B cell (primary cell): ENCODE results near the gene GRM8. TPM values are rescaled to one million over a fixed set of nuclear protein-coding genes. Genes with fewer than 3 reads are reported as not detected.

Experiments
- ATAC-seq: fragments of 200-7000 bp; cut with Tn5 transposase; one replicate; pipeline ENCODE4 v1.10.0; 2021; ENCODE audit warnings: low read depth, mild to moderate bottlenecking, moderate number of reproducible peaks, moderate library complexity
- CTCF ChIA-PET: fragments of 350-600 bp; sonication (Branson Sonifier 250); formaldehyde crosslinking; loops from one replicate; lab custom pipeline; 2021; ENCODE audit warnings: antibody characterized with exemption, inconsistent platforms; lab: Charles Lee
- POLR2A ChIA-PET: fragments of 350-600 bp; sonication (Branson Sonifier 250); formaldehyde crosslinking; loops from one replicate; lab custom pipeline; 2021; ENCODE audit warnings: antibody characterized with exemption; lab: Charles Lee
- DNase-seq: peaks from one replicate; pipeline ENCODE4 v3.0.0; 2013
- H2AFZ ChIP-seq: 2 replicates; pipeline ENCODE4 v1.6.1; 2012; ENCODE audit warnings: mild to moderate bottlenecking, low read depth, low read length; ENCODE audit not compliant: insufficient read depth, poor library complexity, severe bottlenecking
- H3K27ac ChIP-seq, 2 donors: 1 replicate in 1 of 2; 2 replicates in 1 of 2; pipeline ENCODE4 v1.5.1; 2012 to 2013; ENCODE audit warnings: low read length in 2 of 2, mild to moderate bottlenecking in 2 of 2, moderate library complexity in 1 of 2
- H3K27me3 ChIP-seq, 4 experiments: fragments of 200-600 bp in 1 of 4; sonication (generic) in 1 of 4; replicated peaks in 1 of 4; 1 replicate in 2 of 4; 2 replicates in 2 of 4; pipeline versions ENCODE4 v1.6.1 to v1.7.0; 2013 to 2016; ENCODE audit warnings: low read length in 3 of 4, mild to moderate bottlenecking in 2 of 4, mixed read lengths in 1 of 4, moderate library complexity in 1 of 4; ENCODE audit not compliant: insufficient read depth in 4 of 4, control insufficient read depth in 3 of 4; ENCODE audit errors: control extremely low read depth in 1 of 4
- H3K36me3 ChIP-seq, 2 experiments: replicated peaks in 1 of 2; 1 replicate in 1 of 2; 2 replicates in 1 of 2; pipeline versions ENCODE4 v1.6.1 to v1.7.1; 2013; ENCODE audit warnings: low read length in 1 of 2; ENCODE audit not compliant: insufficient read depth in 2 of 2, control insufficient read depth in 1 of 2; ENCODE audit errors: control extremely low read depth in 1 of 2, extremely low read depth in 1 of 2
- H3K4me1 ChIP-seq, 2 donors: fragments of 200-600 bp in 1 of 2; sonication (generic) in 1 of 2; 1 replicate in 1 of 2; 2 replicates in 1 of 2; pipeline versions ENCODE4 v1.5.1 to v1.6.1; 2013 to 2017; ENCODE audit warnings: low read length in 2 of 2; ENCODE audit not compliant: control insufficient read depth in 2 of 2, insufficient read depth in 2 of 2
- H3K4me2 ChIP-seq: replicated peaks from 2 replicates; pipeline ENCODE3; 2012; ENCODE audit warnings: mild to moderate bottlenecking, low read depth, low read length; ENCODE audit not compliant: poor library complexity, severe bottlenecking
- H3K4me3 ChIP-seq, 5 experiments: fragments of 200-600 bp in 1 of 5; sonication (generic) in 1 of 5; 1 replicate in 3 of 5; 2 replicates in 2 of 5; pipeline versions ENCODE4 v1.5.1 to v1.7.0; 2011 to 2016; ENCODE audit warnings: low read length in 4 of 5, mild to moderate bottlenecking in 4 of 5, low read depth in 2 of 5, control low read depth in 1 of 5, moderate library complexity in 1 of 5; ENCODE audit not compliant: insufficient read depth in 1 of 5; ENCODE audit errors: control extremely low read depth in 1 of 5, extremely low read depth in 1 of 5
- H3K79me2 ChIP-seq: fragments of 200-600 bp; sonication (generic); one replicate; pipeline ENCODE4 v1.6.0; 2016; ENCODE audit warnings: low read length; ENCODE audit not compliant: control insufficient read depth, insufficient read depth
- H3K9ac ChIP-seq: fragments of 200-600 bp; sonication (generic); 2 replicates; pipeline ENCODE4 v1.6.1; 2017; ENCODE audit warnings: mild to moderate bottlenecking, low read length, moderate library complexity
- H3K9me3 ChIP-seq, 3 donors: one replicate each; pipeline versions ENCODE4 v1.6.1 to v1.7.1; 2013; ENCODE audit warnings: low read length in 2 of 3; ENCODE audit not compliant: control insufficient read depth in 2 of 3, insufficient read depth in 1 of 3; ENCODE audit errors: control extremely low read depth in 1 of 3
- H4K20me1 ChIP-seq: 2 replicates; pipeline ENCODE4 v1.6.0; 2012; ENCODE audit warnings: mild to moderate bottlenecking, low read length; ENCODE audit not compliant: insufficient read depth, control insufficient read depth, poor library complexity, severe bottlenecking
- H3K27ac Mint-ChIP-seq: one replicate; pipeline ENCODE4 v1.8.0; 2021; ENCODE audit warnings: mixed read lengths
- H3K27me3 Mint-ChIP-seq: one replicate; pipeline ENCODE4 v1.8.0; 2021; ENCODE audit warnings: mixed read lengths
- H3K4me1 Mint-ChIP-seq: one replicate; pipeline ENCODE4 v1.8.0; 2021; ENCODE audit warnings: mixed read lengths
- H3K4me3 Mint-ChIP-seq: one replicate; pipeline ENCODE4 v1.8.0; 2021; ENCODE audit warnings: mixed read lengths
- H3K9me3 Mint-ChIP-seq: one replicate; pipeline ENCODE4 v1.8.0; 2022; ENCODE audit warnings: mixed read lengths; ENCODE audit not compliant: insufficient read depth
- EZH2 ChIP-seq: IDR thresholded peaks from 2 replicates; pipeline ENCODE4 v1.6.1; 2012; ENCODE audit warnings: borderline replicate concordance, low read depth, mild to moderate bottlenecking, moderate library complexity, low read length; ENCODE audit not compliant: insufficient read depth, poor library complexity, severe bottlenecking
- WGBS: methylation state at CpG from one replicate; pipeline ENCODE4 v1.1.5; 2013; ENCODE audit warnings: missing lambda C conversion rate; ENCODE audit not compliant: insufficient coverage; 5-methylcytosine and 5-hydroxymethylcytosine counted together
- intact Hi-C: fragments of 100-400 bp; cut with micrococcal nuclease; formaldehyde crosslinking; loops from one replicate; pipeline ENCODE4 v1.10.0; 2022
- polyA plus RNA-seq: library from polyadenylated mRNA; depleted of rRNA; stranded (reverse); fragments of >200 nt; gene quantifications from 2 replicates; pipeline ENCODE4 v1.2.3, GENCODE V29; 2012
- total RNA-seq, 2 donors: library from RNA; stranded (reverse); fragments of 120-200 nt in 1 of 2; gene quantifications; 1 replicate in 1 of 2; 2 replicates in 1 of 2; pipeline versions ENCODE4 v1.2.3 to v1.2.4, GENCODE V29; 2013 to 2022
- TF ChIP-seq, protein P1 (sequence below): fragments of 200-600 bp; IDR thresholded peaks from one replicate; pipeline ENCODE4 v1.8.0; 2022; ENCODE audit warnings: antibody characterized with exemption, mild to moderate bottlenecking

GRM8 gene
- total and polyA plus RNA-seq, 2 donors (not counting 1 experiment from before 2014, with no cell fraction given) = not detected

GRCh38 chr7:126574276-126575250 is 678.2 kb downstream of the GRM8 start:
- H3K27ac ChIP-seq = no peak overlapping the region
- H3K4me2 ChIP-seq = no peak overlapping the region
- Mint-ChIP-seq H3K27me3 (no peaks in the 10 kb centered on the region), H3K4me1 (no peaks in the 10 kb centered on the region), H3K27ac (no peak overlapping the region), H3K9me3 (no peaks in the 10 kb centered on the region), H3K4me3 (no peak overlapping the region)
- H3K79me2 ChIP-seq = no peaks in the 10 kb centered on the region
- H3K9ac ChIP-seq = no peak overlapping the region
- intact Hi-C loops = no loop called here
- ChIA-PET POLR2A (no interaction called here), CTCF (no interaction called here)
- no peaks in the 10 kb centered on the region for H3K9me3 ChIP-seq
- no peak overlapping the region for H2AFZ ChIP-seq
- no peaks in the 10 kb centered on the region for H3K27me3 ChIP-seq
- H4K20me1 ChIP-seq = no peaks in the 10 kb centered on the region
- no peak for DNase-seq
- no peak for ATAC-seq
- TF ChIP-seq, protein P1, sequence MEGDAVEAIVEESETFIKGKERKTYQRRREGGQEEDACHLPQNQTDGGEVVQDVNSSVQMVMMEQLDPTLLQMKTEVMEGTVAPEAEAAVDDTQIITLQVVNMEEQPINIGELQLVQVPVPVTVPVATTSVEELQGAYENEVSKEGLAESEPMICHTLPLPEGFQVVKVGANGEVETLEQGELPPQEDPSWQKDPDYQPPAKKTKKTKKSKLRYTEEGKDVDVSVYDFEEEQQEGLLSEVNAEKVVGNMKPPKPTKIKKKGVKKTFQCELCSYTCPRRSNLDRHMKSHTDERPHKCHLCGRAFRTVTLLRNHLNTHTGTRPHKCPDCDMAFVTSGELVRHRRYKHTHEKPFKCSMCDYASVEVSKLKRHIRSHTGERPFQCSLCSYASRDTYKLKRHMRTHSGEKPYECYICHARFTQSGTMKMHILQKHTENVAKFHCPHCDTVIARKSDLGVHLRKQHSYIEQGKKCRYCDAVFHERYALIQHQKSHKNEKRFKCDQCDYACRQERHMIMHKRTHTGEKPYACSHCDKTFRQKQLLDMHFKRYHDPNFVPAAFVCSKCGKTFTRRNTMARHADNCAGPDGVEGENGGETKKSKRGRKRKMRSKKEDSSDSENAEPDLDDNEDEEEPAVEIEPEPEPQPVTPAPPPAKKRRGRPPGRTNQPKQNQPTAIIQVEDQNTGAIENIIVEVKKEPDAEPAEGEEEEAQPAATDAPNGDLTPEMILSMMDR = no peak
- TF ChIP-seq EZH2 = no peak
- H3K4me3 ChIP-seq = no peak overlapping the region
- WGBS = 97% methylated on average over 4 of the region's 6 CpGs
- H3K4me1 ChIP-seq = no peaks in the 10 kb centered on the region
- H3K36me3 ChIP-seq = no peaks in the 10 kb centered on the region

GRCh38 chr7:126570845-126571244 is 681.9 kb downstream of the GRM8 start:
- DNase-seq (no peak), ATAC-seq (no peak)
- Histone ChIP-seq H3K4me3 (no peak overlapping the region), H3K9ac (no peak overlapping the region), H3K27me3 (no peaks in the 10 kb centered on the region), H3K27ac (no peak overlapping the region), H4K20me1 (no peaks in the 10 kb centered on the region), H3K4me1 (no peaks in the 10 kb centered on the region), H3K4me2 (no peak overlapping the region), H2AFZ (no peak overlapping the region), H3K79me2 (no peaks in the 10 kb centered on the region), H3K9me3 (no peaks in the 10 kb centered on the region), H3K36me3 (no peaks in the 10 kb centered on the region)
- intact Hi-C loops = no loop called here
- H3K27ac Mint-ChIP-seq = no peak overlapping the region
- WGBS = no CpG with 5 or more reads among the region's 1 CpG
- ChIA-PET POLR2A (no interaction called here), CTCF (no interaction called here)
- H3K4me3 Mint-ChIP-seq = no peak overlapping the region
- no peaks in the 10 kb centered on the region for H3K4me1 Mint-ChIP-seq
- H3K9me3 Mint-ChIP-seq = peaks cover under 1% of the 10 kb centered on the region
- H3K27me3 Mint-ChIP-seq = no peaks in the 10 kb centered on the region
- TF ChIP-seq, protein P1 = no peak
